Jurkat, Clone E6-1 (cell line): ENCODE results near the gene TMCC2. TPM values are rescaled to one million over a fixed set of nuclear protein-coding genes. Genes with fewer than 3 reads are reported as not detected.
A peak's percentile ranks its signal among the peaks of the same experiment; 100 is the strongest.
"Not testable (repeated sequence)": the region's sequence is repeated elsewhere in the genome, so short reads cannot be mapped to it uniquely, and the experiment has no call there.

ENCODE experiments used
- DNase-seq: peaks from one replicate; pipeline ENCODE4 v3.0.0-alpha.2; 2011; ENCODE audit warnings: low read depth, low spot score
- H3K4me3 ChIP-seq: 2 replicates; pipeline ENCODE4 v1.5.1; 2011; ENCODE audit warnings: mild to moderate bottlenecking, low read length, control low read depth, moderate library complexity
- polyA plus RNA-seq: library from polyadenylated mRNA; unstranded; fragments of >200 nt; gene quantifications from one replicate; pipeline ENCODE4 v1.2.1, GENCODE V29; 2012; ENCODE audit warnings: missing spikeins; ENCODE audit not compliant: insufficient read length, insufficient read depth

TMCC2 gene
- polyA plus RNA-seq = 2.6 TPM

GRCh38 chr1:205227584-205228013 lies at the start of gene TMCC2:
TSS of gene TMCC2 (plus strand) at chr1:205227946. CDS start at chr1:205228565, 619 bp downstream.
- DNase-seq = peak; percentile 85

GRCh38 chr1:205179842-205180241 lies 47.9 kb upstream of the TMCC2 start:
- no peak overlapping the region for H3K4me3 ChIP-seq
- DNase-seq = no peak

More at GRCh38 chr1:205227584-205228013, at the start of gene TMCC2:
- H3K4me3 ChIP-seq = peak within 1 kb of the TSS; percentile 61

GRCh38 chr1:205180331-205180730 lies 47.4 kb upstream of the TMCC2 start:
- DNase-seq, H3K4me3 ChIP-seq: not testable (repeated sequence)

- no peak overlapping the region for H3K4me3 ChIP-seq
- DNase-seq = no peak
These were observed 44.8 kb upstream of the TMCC2 start for GRCh38 chr1:205182930-205183329.

- no peak overlapping the region for H3K4me3 ChIP-seq
- DNase-seq = peak; percentile 49
These were observed 43.9 kb upstream of the TMCC2 start for GRCh38 chr1:205183676-205184335.

- no peak overlapping the region for H3K4me3 ChIP-seq
- peak; percentile 37 for DNase-seq
These were observed 41.6 kb upstream of the TMCC2 start for GRCh38 chr1:205186191-205186590.

DNA sequence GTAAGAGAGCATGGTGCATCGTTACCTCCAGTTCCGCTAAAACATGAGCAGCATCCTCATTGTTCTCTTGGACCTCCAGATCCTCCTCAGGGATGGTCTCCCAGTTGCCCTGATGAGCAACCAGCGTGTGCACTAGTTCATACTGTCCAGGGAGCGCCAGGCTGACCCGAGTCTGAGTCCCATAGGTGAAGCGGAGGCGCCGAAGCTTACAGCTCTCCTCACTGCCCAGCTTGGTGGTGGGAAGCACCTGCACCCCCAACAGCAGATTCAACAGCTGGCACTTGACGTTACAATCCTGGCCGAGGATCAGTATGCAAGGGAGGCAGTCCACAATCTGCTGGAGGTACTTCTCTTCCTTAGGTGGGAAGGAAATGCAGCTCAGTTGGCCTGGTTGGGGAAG lies 40.3 kb upstream of the TMCC2 start:
- no peak for DNase-seq
- no peak overlapping the region for H3K4me3 ChIP-seq

DNA sequence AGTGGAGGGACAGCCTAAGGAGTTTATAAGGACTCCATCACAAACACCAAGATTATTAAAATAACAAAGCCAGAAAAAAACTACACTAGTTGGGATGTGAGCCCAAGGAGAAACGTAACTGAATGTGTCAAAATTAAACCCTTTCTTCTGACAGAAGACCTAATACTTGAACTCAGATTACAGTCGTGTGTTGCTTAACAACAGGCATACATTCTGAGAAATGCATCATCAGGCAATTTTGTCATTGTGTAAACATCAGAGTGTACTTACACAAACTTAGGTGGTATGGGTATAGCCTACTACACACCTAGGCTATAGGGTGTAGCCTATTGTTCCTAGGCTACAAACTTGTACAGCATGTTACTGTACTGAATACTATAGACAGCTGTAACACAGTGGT lies 39.6 kb upstream of the TMCC2 start:
- no peak for DNase-seq
- H3K4me3 ChIP-seq = no peak overlapping the region

GRCh38 chr1:205188596-205188995 lies 39.1 kb upstream of the TMCC2 start:
- DNase-seq = no peak
- no peak overlapping the region for H3K4me3 ChIP-seq

DNA sequence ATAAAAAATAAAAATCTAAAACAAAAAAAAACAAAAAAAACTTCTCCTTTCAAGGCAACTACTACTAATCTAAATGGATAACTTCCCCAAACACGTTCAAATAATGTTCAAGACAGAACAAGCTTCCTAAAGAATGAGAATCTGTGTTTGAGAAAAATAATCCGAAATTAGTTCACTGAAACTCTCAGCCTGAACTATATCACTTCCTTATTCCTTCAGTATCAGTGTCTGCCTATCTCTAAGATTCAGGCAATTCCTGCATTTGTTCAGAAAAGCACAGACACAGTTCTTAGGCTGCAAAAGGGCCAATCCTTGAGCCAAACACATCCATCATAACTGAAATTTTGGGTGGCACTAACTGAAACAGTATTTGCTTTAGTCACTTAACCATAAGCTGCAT lies 38.6 kb upstream of the TMCC2 start:
- no peak overlapping the region for H3K4me3 ChIP-seq
- no peak for DNase-seq

GRCh38 chr1:205190845-205191577 lies 36.7 kb upstream of the TMCC2 start:
- no peak overlapping the region for H3K4me3 ChIP-seq
- no peak for DNase-seq

DNA sequence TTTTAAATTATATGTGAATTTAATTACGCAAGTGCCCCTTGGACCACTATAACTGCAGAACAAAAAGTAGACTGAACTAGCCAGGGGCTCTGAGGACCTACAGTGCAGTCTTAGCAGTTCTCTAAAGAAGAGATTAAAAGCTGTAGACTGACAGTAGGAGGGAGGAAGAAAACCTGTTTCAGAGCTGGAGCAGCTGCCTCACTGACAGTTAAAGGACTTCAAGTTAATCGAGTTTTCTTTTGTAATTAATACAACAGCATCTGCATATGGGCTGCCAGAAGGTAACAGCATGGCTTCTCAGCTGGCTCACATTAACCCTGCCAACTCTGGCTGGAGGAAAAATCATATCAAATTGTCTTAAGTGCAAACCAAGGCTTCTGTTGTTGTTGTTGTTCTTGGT lies 36.1 kb upstream of the TMCC2 start:
- H3K4me3 ChIP-seq = no peak overlapping the region
- DNase-seq = peak; percentile 48

DNA sequence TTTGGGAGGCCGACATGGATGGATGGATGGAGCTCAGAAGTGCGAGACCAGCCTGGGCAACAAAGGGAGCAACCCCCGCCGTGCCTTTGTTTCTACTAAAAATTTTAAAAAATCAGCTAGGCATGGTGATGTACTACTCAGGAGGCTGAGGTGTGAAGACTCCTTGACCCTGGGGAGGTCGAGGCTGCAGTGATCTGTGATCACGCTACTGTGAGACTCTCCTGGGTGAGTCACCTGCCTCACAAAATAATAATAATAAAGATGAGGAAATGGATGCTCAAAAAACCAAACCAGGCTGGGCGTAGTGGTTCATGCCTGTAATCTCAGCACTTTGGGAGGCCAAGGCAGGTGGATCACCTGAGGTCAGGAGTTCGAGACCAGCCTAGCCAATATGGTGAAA lies 35.5 kb upstream of the TMCC2 start:
- no peak overlapping the region for H3K4me3 ChIP-seq
- no peak for DNase-seq

GRCh38 chr1:205199090-205199930 lies 28.4 kb upstream of the TMCC2 start:
- peak; percentile 54 for DNase-seq
- H3K4me3 ChIP-seq = no peak overlapping the region

- no peak overlapping the region for H3K4me3 ChIP-seq
- no peak for DNase-seq
These were observed 27.8 kb upstream of the TMCC2 start for GRCh38 chr1:205199931-205200299.

DNA sequence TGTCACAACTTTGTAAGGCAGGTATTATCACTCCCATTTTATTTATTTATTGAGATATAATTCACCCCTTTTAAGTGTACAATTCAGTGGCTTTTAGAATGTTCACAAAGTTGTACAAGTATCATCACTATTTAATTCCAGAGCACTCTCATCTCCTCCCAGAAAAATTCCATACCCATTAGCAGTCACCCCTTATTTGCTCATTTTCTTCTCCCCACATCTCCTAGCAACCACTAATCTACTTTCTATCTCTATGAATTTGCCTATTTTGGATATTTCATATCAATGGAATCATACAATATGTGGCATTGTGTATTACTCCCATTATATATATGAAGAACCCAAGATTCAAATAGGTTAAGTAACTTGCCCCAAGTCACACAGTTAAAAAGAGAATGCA lies 23.2 kb upstream of the TMCC2 start:
- H3K4me3 ChIP-seq = no peak overlapping the region
- no peak for DNase-seq

GRCh38 chr1:205205055-205205454 lies 22.7 kb upstream of the TMCC2 start:
- DNase-seq = no peak
- no peak overlapping the region for H3K4me3 ChIP-seq

DNA sequence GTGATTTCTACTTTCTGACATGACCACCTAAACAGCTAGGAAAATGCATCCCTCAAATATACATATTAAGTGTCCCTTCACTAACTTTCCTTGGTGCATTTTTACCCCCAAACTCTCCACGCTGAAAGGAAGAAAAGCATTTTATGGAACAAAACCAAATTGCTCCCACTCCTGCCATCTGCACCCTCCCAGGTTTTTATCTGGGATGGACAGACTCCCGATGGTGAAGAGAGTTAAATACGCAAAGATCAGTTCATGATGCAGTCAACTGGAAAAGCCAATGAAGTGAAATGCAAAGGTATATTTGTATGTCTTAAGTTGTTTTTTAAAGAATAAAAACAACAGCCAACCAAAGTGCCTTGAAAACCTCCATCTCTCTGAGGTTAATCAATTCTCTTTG lies 18.9 kb upstream of the TMCC2 start:
- no peak for DNase-seq
- H3K4me3 ChIP-seq = no peak overlapping the region

- H3K4me3 ChIP-seq = peak overlapping the region; percentile 68
- DNase-seq = no peak
These were observed 17.0 kb upstream of the TMCC2 start for GRCh38 chr1:205210756-205211168.
